H1 (cell line): ENCODE results near the gene VPS13D. TPM values are rescaled to one million over a fixed set of nuclear protein-coding genes. Genes with fewer than 3 reads are reported as not detected.

Experiments used
- CTCF ChIA-PET: fragments of 300-600 bp; sonication (Branson Sonifier 250); formaldehyde crosslinking; loops from one replicate; lab custom pipeline; 2021; ENCODE audit not compliant: partially characterized antibody; lab: Charles Lee
- POLR2A ChIA-PET: fragments of 300-600 bp; sonication (Branson Sonifier 250); formaldehyde crosslinking; loops from one replicate; lab custom pipeline; 2021; ENCODE audit warnings: inconsistent platforms; ENCODE audit not compliant: partially characterized antibody; lab: Charles Lee
- DNase-seq, 2 experiments: peaks; one replicate each; pipeline versions ENCODE4 v3.0.0 to v3.0.0-alpha.2; 2010 to 2022; ENCODE audit warnings: low spot score in 2 of 2, low read depth in 1 of 2, mixed read lengths in 1 of 2
- FAIRE-seq: peaks from 2 replicates; lab custom pipeline; 2011; peaks lifted over from hg19 to GRCh38; lab: Jason Lieb, UNC
- H2AFZ ChIP-seq: 2 replicates; pipeline ENCODE4 v1.8.1; 2012; ENCODE audit warnings: low read length, inconsistent platforms
- H2AK5ac ChIP-seq: 2 replicates; pipeline ENCODE4 v1.6.1; 2013; ENCODE audit warnings: low read depth, low read length
- H2BK120ac ChIP-seq: replicated peaks from 2 replicates; pipeline ENCODE3; 2013; ENCODE audit warnings: low read depth, low read length, inconsistent platforms
- H2BK12ac ChIP-seq: 2 replicates; pipeline ENCODE4 v1.6.1; 2013; ENCODE audit warnings: low read depth, low read length
- H2BK15ac ChIP-seq: 2 replicates; pipeline ENCODE4 v1.6.1; 2013; ENCODE audit warnings: low read length
- H2BK20ac ChIP-seq: 2 replicates; pipeline ENCODE4 v1.6.1; 2013; ENCODE audit warnings: low read length
- H2BK5ac ChIP-seq: 2 replicates; pipeline ENCODE4 v1.6.1; 2013; ENCODE audit warnings: low read depth, low read length
- H3K14ac ChIP-seq: 2 replicates; pipeline ENCODE4 v1.6.1; 2013; ENCODE audit warnings: inconsistent platforms; ENCODE audit not compliant: insufficient read length
- H3K18ac ChIP-seq: 2 replicates; pipeline ENCODE4 v1.6.1; 2013; ENCODE audit warnings: low read length; ENCODE audit errors: extremely low read depth
- H3K23ac ChIP-seq: 2 replicates; pipeline ENCODE4 v1.6.1; 2013; ENCODE audit warnings: inconsistent platforms; ENCODE audit not compliant: insufficient read length
- H3K23me2 ChIP-seq: 2 replicates; pipeline ENCODE4 v1.6.1; 2013; ENCODE audit warnings: low read depth, low read length
- H3K27ac ChIP-seq: 2 replicates; pipeline ENCODE4 v1.6.1; 2011; ENCODE audit warnings: low read depth, low read length, inconsistent platforms
- H3K27me3 ChIP-seq, 4 experiments: replicated peaks in 1 of 4; 1 replicate in 1 of 4; 2 replicates in 3 of 4; pipeline versions ENCODE4 v1.6.1 to v1.8.1; 2011 to 2013; ENCODE audit warnings: low read length in 3 of 4, mild to moderate bottlenecking in 3 of 4, inconsistent platforms in 2 of 4, mixed read lengths in 2 of 4, moderate library complexity in 1 of 4; ENCODE audit not compliant: control insufficient read depth in 3 of 4, insufficient read depth in 3 of 4; ENCODE audit errors: extremely low read depth in 1 of 4
- H3K36me3 ChIP-seq, 4 experiments: 2 replicates each; pipeline versions ENCODE4 v1.6.1 to v1.8.1; 2011 to 2013; ENCODE audit warnings: mild to moderate bottlenecking in 4 of 4, low read length in 3 of 4, moderate library complexity in 2 of 4, control low read depth in 1 of 4, inconsistent platforms in 1 of 4; ENCODE audit not compliant: insufficient read depth in 4 of 4, control insufficient read depth in 2 of 4
- H3K4ac ChIP-seq: replicated peaks from 2 replicates; pipeline ENCODE3; 2013; ENCODE audit warnings: low read length, low read depth, mixed read lengths, inconsistent platforms; ENCODE audit not compliant: insufficient read length
- H3K4me1 ChIP-seq, 4 experiments: replicated peaks in 1 of 4; 1 replicate in 1 of 4; 2 replicates in 3 of 4; pipeline versions ENCODE4 v1.6.1 to v1.8.1; 2011 to 2013; ENCODE audit warnings: low read length in 3 of 4, inconsistent platforms in 2 of 4, mixed read lengths in 1 of 4; ENCODE audit not compliant: insufficient read depth in 4 of 4, control insufficient read depth in 3 of 4
- H3K4me2 ChIP-seq, 2 experiments: 2 replicates each; pipeline versions ENCODE4 v1.6.1 to v1.8.1; 2011 to 2013; ENCODE audit warnings: low read depth in 2 of 2, low read length in 2 of 2, control low read depth in 1 of 2, inconsistent platforms in 1 of 2, mild to moderate bottlenecking in 1 of 2; ENCODE audit not compliant: insufficient read depth in 1 of 2
- H3K4me3 ChIP-seq, 4 experiments: fragments of 200-600, 300-600 bp in 1 of 4; sonication (generic), shearing (Covaris generic), sonication (Bioruptor Twin) in 1 of 4; 2 replicates each; pipeline versions ENCODE4 v1.5.1 to v1.8.1; 2011 to 2016; ENCODE audit warnings: low read length in 4 of 4, low read depth in 3 of 4, control low read depth in 2 of 4, inconsistent platforms in 2 of 4, mild to moderate bottlenecking in 2 of 4, mixed read lengths in 1 of 4, moderate library complexity in 1 of 4; ENCODE audit not compliant: insufficient read depth in 2 of 4; ENCODE audit errors: extremely low read depth in 1 of 4
- H3K56ac ChIP-seq: replicated peaks from 2 replicates; pipeline ENCODE3; 2013; ENCODE audit warnings: low read depth, mild to moderate bottlenecking, mixed read lengths, low read length, inconsistent platforms; ENCODE audit not compliant: insufficient read length
- H3K79me1 ChIP-seq: 2 replicates; pipeline ENCODE4 v1.6.1; 2013; ENCODE audit warnings: low read depth, low read length, control low read depth
- H3K79me2 ChIP-seq, 2 experiments: 2 replicates each; pipeline versions ENCODE4 v1.6.1 to v1.8.1; 2012 to 2013; ENCODE audit warnings: low read length in 2 of 2, mild to moderate bottlenecking in 2 of 2, inconsistent platforms in 1 of 2; ENCODE audit not compliant: insufficient read depth in 2 of 2, control insufficient read depth in 1 of 2
- H3K9ac ChIP-seq, 4 experiments: replicated peaks in 1 of 4; 1 replicate in 1 of 4; 2 replicates in 3 of 4; pipeline versions ENCODE4 v1.6.1 to v1.8.1; 2011 to 2013; ENCODE audit warnings: low read depth in 3 of 4, low read length in 3 of 4, control low read depth in 2 of 4, mild to moderate bottlenecking in 2 of 4, moderate library complexity in 2 of 4, inconsistent platforms in 1 of 4; ENCODE audit errors: extremely low read depth in 1 of 4
- H3K9me3 ChIP-seq, 2 experiments: 2 replicates each; pipeline versions ENCODE4 v1.6.1 to v1.8.1; 2012 to 2013; ENCODE audit warnings: mild to moderate bottlenecking in 2 of 2, moderate library complexity in 2 of 2, control low read depth in 1 of 2, inconsistent platforms in 1 of 2, low read depth in 1 of 2, low read length in 1 of 2, mixed read lengths in 1 of 2; ENCODE audit not compliant: insufficient read depth in 2 of 2
- H4K20me1 ChIP-seq, 2 experiments: replicated peaks in 1 of 2; 2 replicates each; pipeline versions ENCODE3 to v1.8.1; 2011 to 2013; ENCODE audit warnings: inconsistent platforms in 2 of 2, low read length in 2 of 2, mild to moderate bottlenecking in 1 of 2; ENCODE audit not compliant: insufficient read depth in 2 of 2, control insufficient read depth in 1 of 2
- H4K5ac ChIP-seq: 2 replicates; pipeline ENCODE4 v1.6.1; 2013; ENCODE audit warnings: low read length, low read depth, mixed read lengths, inconsistent platforms; ENCODE audit not compliant: insufficient read length
- H4K8ac ChIP-seq: 2 replicates; pipeline ENCODE4 v1.8.0; 2013; ENCODE audit warnings: mild to moderate bottlenecking, moderate library complexity, low read length, inconsistent platforms; ENCODE audit not compliant: insufficient read depth; ENCODE audit errors: extremely low read depth
- H4K91ac ChIP-seq: replicated peaks from 2 replicates; pipeline ENCODE3; 2013; ENCODE audit warnings: low read length, mixed read lengths, inconsistent platforms; ENCODE audit not compliant: insufficient read length
- CHD2 ChIP-seq: IDR thresholded peaks from 2 replicates; pipeline ENCODE4 v1.6.1; 2012; ENCODE audit warnings: low read length, improper control_type of control experiment
- EGR1 ChIP-seq: IDR thresholded peaks from 2 replicates; pipeline ENCODE4 v1.6.1; 2011; ENCODE audit warnings: low read depth, low read length, borderline replicate concordance
- JUN ChIP-seq: IDR thresholded peaks from 2 replicates; pipeline ENCODE4 v1.6.1; 2011; ENCODE audit warnings: low read depth, mild to moderate bottlenecking, improper control_type of control experiment, low read length
- KDM4A ChIP-seq: IDR thresholded peaks from one replicate; pipeline ENCODE4 v1.7.1; 2012; ENCODE audit warnings: low read depth, mild to moderate bottlenecking, moderate library complexity, low read length, inconsistent platforms; ENCODE audit not compliant: severe bottlenecking
- NRF1 ChIP-seq: IDR thresholded peaks from 2 replicates; pipeline ENCODE4 v1.6.1; 2011; ENCODE audit warnings: mild to moderate bottlenecking, low read depth, low read length, improper control_type of control experiment
- RNF2 ChIP-seq: fragments of 200-900, 300-1000 bp; sonication (generic); IDR thresholded peaks from 2 replicates; pipeline ENCODE4 v1.7.1; 2016; ENCODE audit warnings: borderline replicate concordance, low read depth, mild to moderate bottlenecking, antibody characterized with exemption, low read length; ENCODE audit not compliant: poor library complexity, severe bottlenecking; ENCODE audit errors: missing control alignments
- RXRA ChIP-seq: IDR thresholded peaks from 2 replicates; pipeline ENCODE4 v1.6.1; 2011; ENCODE audit warnings: low read depth, mild to moderate bottlenecking, low read length, moderate library complexity; ENCODE audit not compliant: insufficient read depth
- SIN3A ChIP-seq, 2 experiments: IDR thresholded peaks in 1 of 2; conservative IDR thresholded peaks in 1 of 2; 2 replicates each; pipeline ENCODE4 v1.6.1; 2011 to 2012; ENCODE audit warnings: low read length in 2 of 2, improper control_type of control experiment in 1 of 2, low read depth in 1 of 2, mild to moderate bottlenecking in 1 of 2
- SIRT6 ChIP-seq: IDR thresholded peaks from one replicate; pipeline ENCODE4 v1.7.1; 2012; ENCODE audit warnings: low read length, inconsistent platforms
- SUZ12 ChIP-seq: fragments of 200-600 bp; sonication (generic); IDR thresholded peaks from 2 replicates; pipeline ENCODE4 v1.6.1; 2012; ENCODE audit warnings: mild to moderate bottlenecking, inconsistent platforms, low read length, moderate library complexity, mixed read lengths
- TAF1 ChIP-seq: IDR thresholded peaks from 2 replicates; pipeline ENCODE4 v1.6.1; 2011; ENCODE audit warnings: mild to moderate bottlenecking, low read depth, low read length
- TAF7 ChIP-seq: optimal IDR thresholded peaks from 2 replicates; pipeline ENCODE3; 2011; ENCODE audit warnings: low read depth, mild to moderate bottlenecking, inconsistent platforms, low read length, moderate library complexity, borderline replicate concordance
- WGBS, 2 experiments: shearing (Covaris generic) in 1 of 2; methylation state at CpG; one replicate each; pipeline versions ENCODE4 v1.1.6 to v1.1.7; 2013 to 2015; ENCODE audit warnings: low lambda C conversion rate in 2 of 2, mixed read lengths in 2 of 2, inconsistent platforms in 1 of 2, low coverage in 1 of 2, missing lambda C conversion rate in 1 of 2; ENCODE audit not compliant: insufficient replicate concordance in 2 of 2, insufficient coverage in 1 of 2, insufficient read length in 1 of 2; ENCODE audit errors: extremely low coverage in 1 of 2, missing lambda C conversion rate in 1 of 2; 5-methylcytosine and 5-hydroxymethylcytosine counted together
- polyA plus RNA-seq, 7 experiments: library from polyadenylated mRNA; depleted of rRNA in 3 of 7; stranded (reverse) in 5 of 7; unstranded in 2 of 7; fragments of >200 nt in 5 of 7; fragments of 200-250 nt in 2 of 7; gene quantifications; 1 replicate in 5 of 7; 2 replicates in 1 of 7; 4 replicates in 1 of 7; pipeline versions ENCODE4 v1.2.1 to v1.2.3, GENCODE V29; 2011 to 2013; ENCODE audit warnings: missing spikeins in 2 of 7, mixed read lengths in 2 of 7
- total RNA-seq: library from RNA; stranded (reverse); fragmentation: NEBNext Ultra II Directional; extraction: Animal tissue kit (Norgen Biotek cat#: 25700); gene quantifications from 2 replicates; pipeline ENCODE4 v1.2.1, GENCODE V29; 2021
- TF ChIP-seq, protein P1 (sequence below): IDR thresholded peaks from 2 replicates; pipeline ENCODE4 v1.6.1; 2011; ENCODE audit warnings: low read length, improper control_type of control experiment

VPS13D gene
- total and polyA plus RNA-seq, 2 of the 8 experiments (the other 6 are each of a cell fraction or from before 2014, with no cell fraction given) = 10.9 to 31.2 TPM

DNA sequence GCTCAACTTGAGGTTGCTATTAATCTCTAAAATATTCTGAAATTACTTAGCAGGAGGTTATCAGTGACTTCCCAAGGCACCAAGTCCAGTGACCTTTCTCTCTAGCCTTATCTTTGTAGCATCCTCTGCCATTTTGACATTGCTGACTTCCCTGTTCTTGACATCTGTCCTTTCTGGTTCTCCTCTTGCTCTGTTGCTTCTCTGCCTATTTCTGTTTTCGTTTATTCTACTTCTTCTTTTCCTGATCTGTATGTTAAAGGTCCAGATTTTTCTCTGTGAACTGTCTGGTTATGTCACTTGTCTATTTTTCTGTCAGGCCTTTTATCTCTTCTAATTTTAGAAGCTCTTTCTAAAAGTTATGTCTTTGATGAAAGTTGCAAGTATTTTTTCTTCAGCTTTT is 178.8 kb downstream of the VPS13D start:
- Histone ChIP-seq H2BK12ac (no peak overlapping the region), H3K14ac (no peak overlapping the region), H3K56ac (no peak overlapping the region), H3K4ac (no peak overlapping the region), H3K4me3 (no peak overlapping the region), H3K79me1 (no peaks in the 10 kb centered on the region), H3K27ac (no peak overlapping the region), H3K27me3 (no peaks in the 10 kb centered on the region), H2BK120ac (no peak overlapping the region), H2BK20ac (no peak overlapping the region), H4K8ac (no peak overlapping the region), H4K91ac (no peak overlapping the region), H2BK15ac (no peak overlapping the region), H4K5ac (no peak overlapping the region), H3K4me1 (no peaks in the 10 kb centered on the region), H2BK5ac (no peak overlapping the region), H3K9me3 (peaks cover 7 to 8% of the 10 kb centered on the region in 2 experiments; a peak in 2 of 4 replicates), H3K4me2 (no peak overlapping the region), H3K36me3 (peaks cover 0 to 25% (median 7%) of the 10 kb centered on the region in 4 experiments; a peak in 4 of 8 replicates), H3K23me2 (no peaks in the 10 kb centered on the region), H2AK5ac (no peak overlapping the region), H2AFZ (no peak overlapping the region), H3K18ac (no peak overlapping the region), H3K9ac (no peak overlapping the region), H3K79me2 (no peaks in the 10 kb centered on the region), H3K23ac (no peak overlapping the region), H4K20me1 (no peaks in the 10 kb centered on the region)
- 81% methylated on average over 1 of the region's 1 CpG; no CpG with 5 or more reads in 1 of the 2 experiments for WGBS, 2 experiments
- ChIA-PET CTCF (interaction anchor here (0.8 to 2.4 kb wide), 11 partner anchors 8 to 250 kb away, joined by 3 to 10 read pairs (median 4); no protein-coding TSS in a partner anchor), POLR2A (no interaction called here)
- no peak for FAIRE-seq
- DNase-seq = no peak
- TF ChIP-seq JUN (no peak), RNF2 (no peak), SIN3A (conservative IDR thresholded peaks at IDR 0.05 in 1 of 2, IDR thresholded peaks at IDR 0.05 in 1 of 2; ENCODE audit: low read depth in 1 of 2, low read length in 2 of 2) (no peak), CHD2 (no peak), TAF7 (no peak), TAF1 (no peak), KDM4A (no peak), NRF1 (no peak), RXRA (no peak), EGR1 (no peak), SIRT6 (no peak), SUZ12 (no peak)
- TF ChIP-seq, protein P1, sequence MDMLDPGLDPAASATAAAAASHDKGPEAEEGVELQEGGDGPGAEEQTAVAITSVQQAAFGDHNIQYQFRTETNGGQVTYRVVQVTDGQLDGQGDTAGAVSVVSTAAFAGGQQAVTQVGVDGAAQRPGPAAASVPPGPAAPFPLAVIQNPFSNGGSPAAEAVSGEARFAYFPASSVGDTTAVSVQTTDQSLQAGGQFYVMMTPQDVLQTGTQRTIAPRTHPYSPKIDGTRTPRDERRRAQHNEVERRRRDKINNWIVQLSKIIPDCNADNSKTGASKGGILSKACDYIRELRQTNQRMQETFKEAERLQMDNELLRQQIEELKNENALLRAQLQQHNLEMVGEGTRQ = no peak
